SKM-1 (cell line): ENCODE results near the gene TSEN54.

Source experiments
- DNase-seq: peaks from one replicate; lab custom pipeline; 2025; ENCODE audit not compliant: unreplicated experiment; lab: John Stamatoyannopoulos, UW

TSEN54 gene

GRCh38 chr17:75488693-75489510 is 27.4 kb upstream of the TSEN54 start:
- no peak for DNase-seq

DNA sequence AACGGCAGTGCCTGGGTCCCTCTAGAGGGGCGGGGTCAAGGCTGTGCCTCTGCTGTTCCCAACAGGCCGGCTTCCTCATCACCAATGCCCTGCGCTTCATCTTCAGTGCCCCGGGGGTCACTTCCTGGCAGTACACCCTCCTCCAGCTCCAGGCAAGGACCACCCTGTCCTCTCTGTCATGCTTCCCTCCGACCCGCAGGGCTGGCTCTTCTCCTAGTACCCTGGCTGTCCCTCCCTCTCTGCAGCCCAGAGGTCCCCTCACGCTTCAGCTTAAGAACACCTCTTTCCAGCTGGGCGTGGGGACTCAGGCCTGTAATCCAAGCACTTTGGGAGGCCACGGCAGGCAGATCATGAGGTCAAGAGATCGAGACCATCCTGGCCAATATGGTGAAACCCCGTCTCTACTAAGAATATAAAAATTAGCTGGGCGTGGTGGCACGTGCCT is 26.8 kb upstream of the TSEN54 start:
- DNase-seq: no peak

DNA sequence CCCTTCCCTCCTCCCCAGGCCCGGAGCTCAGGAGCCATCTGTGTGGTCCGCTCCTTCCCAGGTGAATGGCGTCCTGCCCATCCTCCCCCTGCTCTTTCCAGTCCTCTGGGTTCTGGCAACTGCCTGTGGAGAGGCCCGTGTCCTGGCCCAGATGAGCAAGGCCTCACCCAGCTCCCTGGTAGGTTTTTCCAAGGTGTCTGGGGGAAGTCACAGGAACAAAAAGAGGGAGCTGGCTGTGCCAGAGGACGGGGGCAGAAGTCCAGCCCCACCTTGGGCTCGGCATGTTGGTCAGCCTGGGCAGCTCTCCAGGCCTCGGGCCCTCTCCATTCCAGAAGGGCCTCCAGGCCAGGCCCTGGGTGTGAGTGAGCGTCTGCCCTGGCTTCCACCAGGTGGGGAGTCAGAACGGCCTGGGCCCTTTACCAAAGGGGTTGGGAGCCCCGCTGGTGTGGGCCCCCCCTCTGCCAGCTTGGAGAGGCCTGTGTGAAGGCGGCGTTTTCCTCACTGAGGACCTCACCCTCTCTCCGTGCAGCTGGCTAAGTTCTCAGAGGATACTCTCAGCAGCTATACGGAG is 26.1 kb upstream of the TSEN54 start:
- no peak for DNase-seq

DNA sequence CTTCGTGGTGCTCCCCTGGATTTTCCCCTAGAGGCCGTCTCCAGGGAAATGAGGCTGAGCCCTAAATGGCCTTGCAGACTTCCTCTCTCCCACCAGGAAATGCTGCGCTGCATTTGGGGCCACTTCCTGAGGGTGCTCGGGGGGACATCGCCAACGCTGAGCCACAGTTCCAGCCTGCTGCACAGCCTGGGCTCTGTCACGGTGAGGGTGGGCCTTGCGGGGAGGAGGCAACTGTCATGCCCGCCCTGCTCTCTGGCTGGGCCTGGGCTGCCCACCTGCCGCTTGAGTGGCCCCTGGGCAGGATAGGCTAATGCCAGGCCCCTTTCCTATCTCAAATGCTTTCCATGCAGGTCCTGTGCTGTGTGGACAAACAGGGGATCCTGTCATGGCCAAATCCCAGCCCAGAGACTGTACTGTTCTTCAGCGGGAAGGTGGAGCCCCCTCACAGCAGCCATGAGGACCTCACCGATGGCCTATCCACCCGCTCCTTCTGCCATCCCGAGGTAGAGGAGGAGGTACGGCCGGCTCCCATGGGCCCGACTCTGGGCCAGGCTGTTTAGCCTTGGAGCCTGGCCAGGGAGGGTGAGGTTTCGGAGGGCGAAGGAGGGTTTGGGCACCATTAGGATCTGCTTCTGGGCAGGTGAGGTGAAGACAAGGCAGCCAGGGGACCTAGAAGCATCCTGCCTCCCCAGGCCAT is 25.2 kb upstream of the TSEN54 start:
- DNase-seq: no peak

DNA sequence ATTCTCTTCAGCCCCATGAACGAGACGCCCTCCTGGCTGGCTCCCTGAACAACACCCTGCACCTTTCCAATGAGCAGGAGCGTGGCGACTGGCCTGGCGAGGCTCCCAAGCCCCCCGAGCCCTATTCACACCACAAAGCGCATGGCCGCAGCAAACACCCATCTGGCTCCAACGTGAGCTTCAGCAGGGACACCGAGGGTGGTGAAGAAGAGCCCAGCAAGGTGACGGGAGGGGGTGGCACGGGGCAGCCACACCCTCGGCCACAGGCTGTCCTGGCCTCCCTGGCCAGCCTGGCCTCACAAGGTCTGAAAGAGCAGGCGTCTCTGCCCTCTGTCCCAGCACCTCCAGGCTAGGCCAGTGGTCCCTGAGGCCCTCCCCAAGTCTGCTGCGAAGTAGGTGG is 24.6 kb upstream of the TSEN54 start:
- DNase-seq: no peak

GRCh38 chr17:75492555-75493168 is 23.7 kb upstream of the TSEN54 start:
- DNase-seq: no peak

- DNase-seq: no peak
These were observed 22.7 kb upstream of the TSEN54 start for GRCh38 chr17:75493476-75494129.

DNA sequence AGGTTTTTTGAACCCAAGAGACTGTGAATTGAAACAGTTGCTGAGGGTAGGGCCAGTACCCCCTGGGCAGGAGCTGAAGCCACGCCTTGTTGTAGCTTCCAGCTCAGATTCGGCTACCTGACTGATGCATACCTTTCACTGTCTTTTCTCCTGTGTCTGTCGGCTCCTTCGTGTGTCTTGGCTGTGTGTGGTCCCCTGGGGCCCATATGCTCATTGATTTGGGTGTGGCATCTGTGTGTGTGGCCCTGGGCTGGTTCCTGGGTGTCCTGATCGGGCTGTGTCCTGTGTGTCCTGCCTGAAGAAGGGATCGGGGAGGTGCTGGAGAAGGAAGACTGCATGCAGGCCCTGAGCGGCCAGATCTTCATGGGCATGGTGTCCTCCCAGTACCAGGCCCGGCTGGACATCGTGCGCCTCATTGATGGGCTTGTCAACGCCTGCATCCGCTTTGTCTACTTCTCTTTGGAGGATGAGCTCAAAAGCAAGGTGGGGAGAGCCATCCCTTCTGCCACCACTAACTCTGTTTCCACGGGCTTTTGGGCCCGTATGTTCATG is 21.9 kb upstream of the TSEN54 start:
- DNase-seq: no peak

GRCh38 chr17:75496005-75496404 is 20.3 kb upstream of the TSEN54 start:
- DNase-seq: no peak

- no peak for DNase-seq
These were observed 18.1 kb upstream of the TSEN54 start for GRCh38 chr17:75498039-75498725.

DNA sequence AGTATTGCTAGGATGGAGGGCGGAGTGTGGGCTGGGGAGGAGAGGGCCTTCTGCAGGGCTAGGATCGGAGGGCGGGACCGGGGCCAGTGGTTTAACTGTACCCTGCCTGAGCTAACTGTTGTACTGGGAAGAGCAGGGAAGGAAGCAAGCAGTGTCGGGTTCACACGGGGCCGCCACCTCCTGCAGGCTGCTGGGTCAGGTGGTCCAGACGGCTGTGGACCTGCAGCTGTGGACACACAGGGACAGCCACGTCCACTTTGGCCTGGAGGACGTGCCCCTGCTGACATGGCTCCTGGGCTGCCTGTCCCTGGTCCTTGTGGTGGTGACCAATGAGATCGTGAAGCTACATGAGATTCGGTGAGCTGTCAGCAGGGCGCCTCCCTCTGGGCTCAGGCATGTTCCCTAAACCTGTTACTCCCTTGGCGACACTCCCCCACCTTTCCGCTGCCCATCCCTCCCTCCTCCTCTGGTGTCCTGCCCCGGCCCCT is 17.6 kb upstream of the TSEN54 start:
- no peak for DNase-seq

- DNase-seq: no peak
These were observed 16.9 kb upstream of the TSEN54 start for GRCh38 chr17:75499313-75500022.

- DNase-seq: no peak
These were observed 15.7 kb upstream of the TSEN54 start for GRCh38 chr17:75500419-75501216.

DNA sequence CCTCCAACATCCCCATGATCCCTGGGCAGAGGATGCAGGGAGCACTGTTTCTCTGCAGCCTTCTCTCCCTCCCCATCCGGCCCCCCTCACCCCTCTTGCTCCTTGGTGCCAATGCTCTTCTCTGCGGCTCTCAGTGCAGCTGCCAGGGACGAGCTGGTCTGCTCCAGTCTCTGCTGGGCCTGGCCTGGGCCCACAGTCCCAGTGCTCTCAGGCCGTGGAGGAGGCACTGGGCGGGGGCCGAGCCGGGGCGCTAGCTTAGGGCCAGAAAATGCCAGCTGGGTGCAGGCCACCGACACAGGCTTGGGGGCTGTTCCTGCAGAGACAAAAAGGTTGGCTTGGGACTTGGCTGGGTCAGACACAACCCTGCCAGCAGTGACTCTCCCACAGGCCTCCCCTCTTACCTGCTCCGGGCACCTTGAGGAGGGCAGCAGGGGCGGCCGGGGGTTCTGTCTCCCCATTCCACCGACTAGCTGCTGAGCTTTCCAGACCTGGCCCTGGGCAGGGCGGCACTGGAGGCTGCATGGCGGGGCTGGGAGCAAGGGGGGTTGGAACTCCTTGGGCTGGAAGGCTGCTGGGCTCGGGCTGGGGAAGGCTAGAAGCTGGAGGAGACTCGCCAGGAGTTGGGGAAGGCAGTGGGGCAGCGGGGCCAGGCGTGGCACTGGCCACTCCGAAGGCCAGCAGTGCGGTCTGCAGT is 14.8 kb upstream of the TSEN54 start:
- DNase-seq: no peak

GRCh38 chr17:75502072-75502720 is 14.1 kb upstream of the TSEN54 start:
- DNase-seq: no peak

DNA sequence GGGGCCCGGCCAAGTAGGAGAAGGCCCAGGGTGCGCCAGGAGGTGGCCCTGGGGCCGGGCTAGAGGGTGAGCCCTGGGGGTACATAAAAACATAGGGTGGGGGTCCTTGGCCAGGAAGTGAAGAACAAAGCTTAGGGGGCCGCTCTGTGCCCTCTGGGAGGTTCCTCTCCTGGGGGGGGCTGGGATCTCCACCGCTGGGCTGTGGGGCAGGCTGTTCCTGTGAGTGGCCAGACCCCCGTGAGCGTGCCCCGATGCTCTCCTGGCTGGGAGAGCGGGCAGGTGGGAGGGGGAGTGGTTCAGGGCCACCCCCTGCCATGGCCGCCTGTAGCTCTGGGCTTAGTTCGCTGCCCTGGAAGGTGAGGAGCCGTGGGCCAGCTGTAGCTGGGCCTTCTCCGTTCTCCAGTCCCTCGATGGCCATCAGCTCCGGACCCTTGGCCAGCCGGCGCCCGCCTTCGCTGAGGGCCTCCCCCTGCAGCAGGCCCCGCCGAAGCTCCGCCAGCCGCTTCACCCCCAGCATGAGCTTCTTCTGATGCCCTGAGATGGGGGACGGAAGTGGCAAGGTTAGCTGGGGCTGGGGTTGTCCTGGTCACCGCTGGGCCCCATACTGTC is 13.5 kb upstream of the TSEN54 start:
- DNase-seq: no peak

DNA sequence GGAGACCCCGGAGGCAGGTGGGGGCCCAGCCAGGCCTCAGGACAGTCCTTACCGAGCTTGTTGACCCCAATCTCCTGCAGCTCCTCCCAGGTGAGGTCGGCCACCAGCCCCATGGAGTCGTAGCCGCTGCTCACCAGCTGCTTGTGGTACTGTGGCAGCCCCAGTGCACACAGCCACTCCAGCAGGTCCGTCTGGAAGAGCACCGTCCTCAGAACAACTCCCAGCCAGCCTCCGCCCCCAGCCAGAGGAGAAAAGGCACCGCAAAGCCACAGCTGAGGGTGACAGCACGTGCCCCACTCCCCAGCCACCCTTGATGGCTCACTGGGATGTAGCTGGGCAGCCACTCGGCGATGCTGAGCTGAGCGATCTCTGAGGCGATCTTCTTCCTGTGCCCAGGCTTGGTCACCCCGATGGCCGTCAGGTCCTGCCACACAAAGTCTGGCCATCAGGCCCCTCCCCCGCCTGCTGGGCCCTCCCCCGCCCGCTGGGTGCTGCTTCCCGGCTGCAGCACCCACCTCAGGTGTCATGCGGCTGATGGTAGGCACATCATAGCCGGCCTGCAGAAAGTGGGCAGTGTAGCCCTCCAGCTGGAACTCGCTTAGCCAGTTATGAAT is 12.9 kb upstream of the TSEN54 start:
- no peak for DNase-seq
